Gastrocnemius medialis (tissue), 4 donors: ENCODE data around the gene RNF223.

ENCODE experiments used
- CTCF ChIP-seq, 5 experiments: fragments of 450-650 bp in 3 of 5; fragments of 200-600 bp in 2 of 5; sonication (generic) in 2 of 5; IDR thresholded peaks in 4 of 5; conservative IDR thresholded peaks in 1 of 5; 1 replicate in 4 of 5; 2 replicates in 1 of 5; pipeline ENCODE4 v1.5.1; 2016 to 2019; ENCODE audit warnings: antibody characterized with exemption in 5 of 5, mild to moderate bottlenecking in 3 of 5, moderate library complexity in 3 of 5
- POLR2A ChIP-seq, 2 donors: fragments of 450-650 bp; IDR thresholded peaks; one replicate each; pipeline ENCODE4 v1.6.1; 2017; ENCODE audit warnings: antibody characterized with exemption in 2 of 2, mild to moderate bottlenecking in 2 of 2, moderate library complexity in 2 of 2

GRCh38 chr1:1072849-1073742 is 1.0 kb downstream of the RNF223 start:
- no peak for TF ChIP-seq POLR2A (IDR thresholded peaks at IDR 0.05)
- no peak for TF ChIP-seq CTCF (IDR thresholded peaks at IDR 0.05 in 4 of 5, conservative IDR thresholded peaks at IDR 0.05 in 1 of 5)
